GM19193 (cell line): ENCODE data around the gene SMIM28.

Experiments used
- POLR2A ChIP-seq: IDR thresholded peaks from 4 replicates; pipeline ENCODE4 v1.6.1; 2011; ENCODE audit not compliant: insufficient read depth, insufficient read length; ENCODE audit errors: extremely low read depth

SMIM28 gene

DNA sequence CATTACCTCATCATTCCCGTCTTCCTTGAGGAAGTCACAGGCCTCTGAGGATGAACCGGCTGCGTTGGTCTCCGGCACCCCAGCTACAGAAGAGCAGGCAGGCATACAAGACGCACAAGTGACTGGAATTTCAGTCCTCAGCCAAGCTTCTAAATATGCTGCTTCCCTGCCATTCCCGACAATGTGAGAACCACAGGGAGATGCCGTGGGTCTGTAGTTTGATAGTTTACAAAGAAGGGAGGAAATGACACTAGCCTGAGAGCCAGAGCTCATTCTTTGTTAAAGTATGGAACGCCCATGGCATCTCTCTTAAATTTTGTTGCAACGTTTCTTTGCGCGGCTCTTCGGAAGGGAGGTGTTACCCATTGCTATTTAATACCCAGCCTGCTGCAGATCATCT lies 52.1 kb downstream of the SMIM28 start:
- TF ChIP-seq POLR2A, result no peak

DNA sequence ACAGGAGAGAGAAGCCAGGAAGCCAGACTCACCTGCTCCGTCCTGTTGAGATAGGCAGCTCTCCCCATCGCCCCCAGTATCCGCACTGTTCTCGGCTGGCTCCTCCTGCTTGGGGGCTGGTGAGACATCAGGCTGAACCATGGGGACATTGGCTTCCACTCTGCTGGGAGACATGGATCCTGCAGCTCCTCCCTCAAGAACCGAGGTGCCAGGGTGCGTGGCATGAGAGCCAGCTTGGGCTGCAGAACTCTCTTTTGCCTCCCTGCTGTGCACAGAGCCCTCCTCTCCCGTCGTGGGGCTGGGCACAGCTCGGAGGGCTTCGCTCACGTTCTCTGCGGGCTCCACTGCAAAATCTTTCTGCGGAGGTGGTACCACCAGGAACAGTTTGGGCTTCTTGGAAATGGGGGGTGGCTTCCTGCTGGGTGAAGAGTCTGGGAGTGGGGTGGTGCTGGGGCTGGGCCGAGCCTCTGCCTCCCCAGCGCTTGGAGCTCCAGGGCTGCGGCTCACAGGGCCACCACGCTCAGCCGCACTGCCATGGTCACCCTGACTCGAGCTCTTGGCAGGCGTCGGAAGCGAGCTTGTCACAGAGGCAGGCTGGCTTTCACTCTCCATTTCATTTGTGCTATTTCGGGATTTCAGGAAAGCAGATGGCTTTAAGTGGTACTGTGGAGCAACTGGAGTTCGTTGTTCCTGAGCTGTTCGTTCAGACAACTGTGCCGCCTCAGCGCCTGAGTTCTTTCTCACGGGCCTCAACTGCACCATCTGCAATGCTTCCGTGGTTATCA lies 52.8 kb downstream of the SMIM28 start:
- TF ChIP-seq POLR2A, result no peak

DNA sequence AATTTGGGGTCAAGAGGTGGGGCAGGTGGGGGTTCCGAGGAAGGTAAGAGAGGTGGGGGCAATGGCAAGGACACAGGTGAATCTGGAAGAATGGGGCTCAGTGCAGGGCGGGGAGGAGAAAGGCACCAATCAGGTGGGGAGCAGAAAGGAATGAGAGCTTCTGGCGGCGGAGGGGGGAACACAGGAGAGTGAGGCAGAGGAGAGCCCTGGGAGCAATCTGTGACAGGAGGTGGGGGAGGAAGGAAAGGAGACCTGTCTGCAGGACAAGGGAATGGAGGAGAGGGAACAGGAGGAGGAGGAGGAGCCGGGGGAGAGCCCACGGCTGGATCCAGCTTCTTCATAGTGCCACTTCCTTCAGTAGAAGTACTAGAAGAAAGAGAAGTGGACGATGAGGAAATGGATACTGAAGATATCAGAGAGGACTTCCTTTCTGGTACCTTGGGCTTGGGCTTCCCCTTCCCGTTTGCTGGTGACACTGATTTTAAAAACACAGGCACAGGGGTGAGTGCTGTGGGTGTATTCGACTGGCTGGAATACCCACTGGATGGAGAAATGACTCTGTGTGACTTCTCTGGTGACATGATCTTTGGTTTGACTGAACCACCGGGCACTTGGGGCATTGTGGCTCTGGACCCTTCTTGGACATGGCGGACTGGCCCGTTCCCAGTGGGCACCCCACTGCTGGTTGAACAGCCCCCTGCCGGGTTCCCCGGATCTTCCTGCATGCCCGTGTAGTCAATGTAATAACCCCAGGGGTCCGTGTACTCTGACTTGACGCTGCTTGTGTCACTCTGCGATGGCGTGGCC lies 53.8 kb downstream of the SMIM28 start:
- no peak for TF ChIP-seq POLR2A

DNA sequence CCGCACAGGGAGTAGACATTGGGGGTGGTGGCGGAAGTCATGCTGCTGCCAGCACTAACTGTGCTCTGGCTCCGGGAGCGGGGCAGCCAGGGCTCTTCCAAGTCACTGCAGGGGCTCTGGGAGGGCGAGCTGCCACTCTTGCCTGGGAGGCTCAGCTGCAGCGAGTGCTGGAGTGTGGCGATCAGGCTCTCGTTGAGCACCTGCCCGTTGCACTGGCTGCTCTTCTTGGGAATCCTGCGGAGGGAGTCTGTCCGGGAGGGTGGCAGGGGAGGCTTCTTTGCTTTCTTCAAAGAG lies 54.3 kb downstream of the SMIM28 start:
- no peak for TF ChIP-seq POLR2A
